SU-DHL-6 (cell line): ENCODE results near the gene TMCO5A.
"Not testable (repeated sequence)": the region's sequence is repeated elsewhere in the genome, so short reads cannot be mapped to it uniquely, and the experiment has no call there.

ENCODE experiments used
- H2AFZ ChIP-seq: fragments of 200-600 bp; sonication (generic); 2 replicates; pipeline ENCODE4 v1.6.1; 2014; ENCODE audit warnings: low read depth, mild to moderate bottlenecking, moderate library complexity, mixed read lengths, antibody characterized with exemption, low read length; ENCODE audit not compliant: severe bottlenecking
- H3F3A ChIP-seq: fragments of 200-600 bp; shearing (Covaris generic); 2 replicates; pipeline ENCODE4 v1.6.0; 2016; ENCODE audit warnings: antibody characterized with exemption, mild to moderate bottlenecking; ENCODE audit not compliant: insufficient read depth
- H3K27ac ChIP-seq: fragments of 200-600 bp; sonication (generic); 2 replicates; pipeline ENCODE4 v1.5.1; 2016; ENCODE audit warnings: low read depth, mild to moderate bottlenecking, low read length, moderate library complexity, mixed read lengths
- H3K27me3 ChIP-seq: fragments of 200-600 bp; sonication (generic), shearing (Covaris generic); 2 replicates; pipeline ENCODE4 v1.6.0; 2014; ENCODE audit warnings: mild to moderate bottlenecking, low read length
- H3K36me3 ChIP-seq: fragments of 200-600 bp; sonication (generic); 2 replicates; pipeline ENCODE4 v1.6.1; 2014; ENCODE audit warnings: mild to moderate bottlenecking, low read length, mixed read lengths
- H3K4me2 ChIP-seq: fragments of 300-600, 200-600 bp; shearing (Covaris generic), sonication (generic); 2 replicates; pipeline ENCODE4 v1.6.0; 2014; ENCODE audit warnings: low read length, low read depth, mild to moderate bottlenecking; ENCODE audit not compliant: poor library complexity, severe bottlenecking
- H3K4me3 ChIP-seq: fragments of 200-600 bp; sonication (generic); 2 replicates; pipeline ENCODE4 v1.5.1; 2014; ENCODE audit warnings: antibody characterized with exemption, low read length, mild to moderate bottlenecking, mixed read lengths; ENCODE audit not compliant: insufficient read depth, poor library complexity, severe bottlenecking
- H3K79me2 ChIP-seq: fragments of 200-600 bp; sonication (generic); 2 replicates; pipeline ENCODE4 v1.6.1; 2014; ENCODE audit warnings: mild to moderate bottlenecking, low read length, moderate library complexity; ENCODE audit not compliant: insufficient read depth
- H3K9ac ChIP-seq: fragments of 200-600 bp; sonication (generic); 2 replicates; pipeline ENCODE4 v1.7.0; 2014; ENCODE audit warnings: mild to moderate bottlenecking, low read length
- H3K9me2 ChIP-seq: fragments of 200-600 bp; sonication (generic); replicated peaks from 2 replicates; pipeline ENCODE4 v1.6.1; 2014; ENCODE audit warnings: low read length; ENCODE audit not compliant: insufficient read depth
- H3K9me3 ChIP-seq: fragments of 200-600 bp; sonication (generic); 2 replicates; pipeline ENCODE4 v1.6.1; 2014; ENCODE audit warnings: low read length, mixed read lengths; ENCODE audit not compliant: insufficient read depth
- H4K20me1 ChIP-seq: fragments of 200-600 bp; sonication (generic); 2 replicates; pipeline ENCODE4 v1.6.1; 2014; ENCODE audit warnings: low read depth, mild to moderate bottlenecking, antibody characterized with exemption, low read length, moderate library complexity, mixed read lengths
- EZH2phosphoT487 ChIP-seq: fragments of 200-600 bp; sonication (generic), shearing (Covaris generic); conservative IDR thresholded peaks from 2 replicates; pipeline ENCODE4 v1.6.1; 2018; ENCODE audit warnings: mild to moderate bottlenecking, antibody characterized with exemption, low read length, moderate library complexity, mixed read lengths
- TF ChIP-seq, protein P1 (sequence below): fragments of 200-600 bp; sonication (generic); IDR thresholded peaks from one replicate; pipeline ENCODE4 v1.5.1; 2017; ENCODE audit warnings: antibody characterized with exemption, mild to moderate bottlenecking, low read length, moderate library complexity; ENCODE audit not compliant: insufficient read depth, poor library complexity, severe bottlenecking

The TMCO5A gene

DNA sequence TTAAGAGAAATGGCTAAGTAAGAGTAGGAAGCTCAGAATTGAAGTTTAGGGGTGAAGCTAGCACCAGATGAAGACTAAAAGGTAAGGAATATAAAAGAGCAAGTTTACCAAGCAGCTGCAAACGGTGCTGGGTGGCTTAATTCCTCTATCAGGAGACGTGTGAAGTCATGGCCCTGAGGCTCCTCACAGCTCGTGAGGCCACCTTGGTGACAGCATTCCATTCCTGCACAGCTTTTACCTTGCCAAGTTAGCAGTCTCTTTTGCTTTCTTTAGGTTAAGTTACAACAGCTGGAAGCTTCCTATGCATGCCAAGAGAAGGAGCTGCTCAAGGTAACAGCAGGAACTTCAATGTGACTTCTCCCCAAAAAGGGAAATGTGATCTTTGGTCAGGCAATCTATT lies 6.4 kb downstream of the TMCO5A start:
- no peak overlapping the region for H2AFZ ChIP-seq
- TF ChIP-seq, protein P1, sequence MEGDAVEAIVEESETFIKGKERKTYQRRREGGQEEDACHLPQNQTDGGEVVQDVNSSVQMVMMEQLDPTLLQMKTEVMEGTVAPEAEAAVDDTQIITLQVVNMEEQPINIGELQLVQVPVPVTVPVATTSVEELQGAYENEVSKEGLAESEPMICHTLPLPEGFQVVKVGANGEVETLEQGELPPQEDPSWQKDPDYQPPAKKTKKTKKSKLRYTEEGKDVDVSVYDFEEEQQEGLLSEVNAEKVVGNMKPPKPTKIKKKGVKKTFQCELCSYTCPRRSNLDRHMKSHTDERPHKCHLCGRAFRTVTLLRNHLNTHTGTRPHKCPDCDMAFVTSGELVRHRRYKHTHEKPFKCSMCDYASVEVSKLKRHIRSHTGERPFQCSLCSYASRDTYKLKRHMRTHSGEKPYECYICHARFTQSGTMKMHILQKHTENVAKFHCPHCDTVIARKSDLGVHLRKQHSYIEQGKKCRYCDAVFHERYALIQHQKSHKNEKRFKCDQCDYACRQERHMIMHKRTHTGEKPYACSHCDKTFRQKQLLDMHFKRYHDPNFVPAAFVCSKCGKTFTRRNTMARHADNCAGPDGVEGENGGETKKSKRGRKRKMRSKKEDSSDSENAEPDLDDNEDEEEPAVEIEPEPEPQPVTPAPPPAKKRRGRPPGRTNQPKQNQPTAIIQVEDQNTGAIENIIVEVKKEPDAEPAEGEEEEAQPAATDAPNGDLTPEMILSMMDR: no peak
- TF ChIP-seq EZH2phosphoT487: no peak
- H4K20me1 ChIP-seq: no peaks in the 10 kb centered on the region
- no peak overlapping the region for H3K4me3 ChIP-seq
- no peaks in the 10 kb centered on the region for H3K36me3 ChIP-seq
- 0 out of 2 replicates have a peak, but pooled peaks cover 3% of the 10 kb centered on the region for H3K27me3 ChIP-seq
- H3K9me2 ChIP-seq: 0 out of 2 replicates have a peak, but pooled peaks cover 4% of the 10 kb centered on the region
- H3F3A ChIP-seq: no peaks in the 10 kb centered on the region
- no peak overlapping the region for H3K27ac ChIP-seq
- H3K79me2 ChIP-seq: no peaks in the 10 kb centered on the region
- no peaks in the 10 kb centered on the region; the same call in 1 of the 2 replicates for H3K9me3 ChIP-seq
- H3K4me2 ChIP-seq: no peak overlapping the region
- H3K9ac ChIP-seq: no peak overlapping the region

GRCh38 chr15:37941779-37942178 lies 7.3 kb downstream of the TMCO5A start:
- Histone ChIP-seq H3K36me3 (no peaks in the 10 kb centered on the region), H3K4me2 (no peak overlapping the region), H2AFZ (no peak overlapping the region), H3F3A (no peaks in the 10 kb centered on the region), H4K20me1 (no peaks in the 10 kb centered on the region), H3K9me2 (0 out of 2 replicates have a peak, but pooled peaks cover 4% of the 10 kb centered on the region), H3K27me3 (no peaks in the 10 kb centered on the region), H3K27ac (no peak overlapping the region), H3K9me3 (no peaks in the 10 kb centered on the region; the same call in 1 of the 2 replicates), H3K9ac (no peak overlapping the region), H3K79me2 (no peaks in the 10 kb centered on the region), H3K4me3 (no peak overlapping the region)
- TF ChIP-seq, protein P1: no peak
- no peak for TF ChIP-seq EZH2phosphoT487

DNA sequence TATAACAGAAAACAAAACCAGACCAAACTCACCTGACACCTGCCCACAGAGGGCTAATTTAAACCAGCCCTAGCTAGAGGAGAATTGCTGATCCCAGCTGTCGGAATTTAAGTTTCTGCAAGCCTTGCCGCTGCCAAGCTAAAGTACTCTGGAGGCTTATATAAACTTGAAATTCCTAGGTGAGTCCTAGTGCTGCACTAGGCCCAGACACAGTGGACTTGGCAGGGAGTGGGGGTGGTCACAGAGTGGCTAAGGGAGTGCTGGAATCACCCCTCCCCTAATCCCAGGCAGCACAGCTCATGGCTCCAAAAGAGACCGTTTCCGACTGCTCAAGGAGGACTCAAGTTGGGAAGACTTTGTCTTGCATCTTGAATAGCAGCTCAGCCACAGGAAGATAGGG lies 17.6 kb downstream of the TMCO5A start:
- no peak overlapping the region for H3K4me3 ChIP-seq
- H3K27me3 ChIP-seq: no peaks in the 10 kb centered on the region
- H3K9ac ChIP-seq: no peak overlapping the region
- H3K36me3 ChIP-seq: no peaks in the 10 kb centered on the region
- H3F3A ChIP-seq: no peaks in the 10 kb centered on the region
- no peaks in the 10 kb centered on the region for H3K9me2 ChIP-seq
- TF ChIP-seq EZH2phosphoT487: no peak
- TF ChIP-seq, protein P1: no peak
- H3K4me2 ChIP-seq: no peak overlapping the region
- H4K20me1 ChIP-seq: no peaks in the 10 kb centered on the region
- no peaks in the 10 kb centered on the region for H3K79me2 ChIP-seq
- no peak overlapping the region for H3K27ac ChIP-seq
- no peaks in the 10 kb centered on the region for H3K9me3 ChIP-seq
- no peak overlapping the region for H2AFZ ChIP-seq

DNA sequence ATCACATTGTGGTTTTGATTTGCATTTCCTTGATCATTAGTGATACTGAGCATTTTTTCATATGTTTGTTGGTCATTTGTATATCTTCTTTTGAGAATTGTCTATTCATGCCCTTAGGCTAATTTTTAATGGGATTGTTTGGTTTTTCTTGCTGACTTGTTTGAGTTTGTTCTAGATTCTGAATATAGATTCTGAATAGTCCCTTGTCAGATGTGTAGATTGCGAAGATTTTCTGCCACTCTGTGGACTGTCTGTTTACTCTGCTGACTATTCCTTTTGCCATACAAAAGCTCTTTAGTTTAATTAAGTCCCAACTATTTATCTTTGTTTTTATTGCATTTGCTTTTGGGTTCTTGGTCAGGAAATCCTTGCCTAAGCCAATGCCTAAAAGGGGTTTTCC lies 26.3 kb downstream of the TMCO5A start:
- H3K9me2 ChIP-seq, H3K27ac ChIP-seq, H3K9ac ChIP-seq, H3F3A ChIP-seq, H3K36me3 ChIP-seq, H3K27me3 ChIP-seq, H3K4me3 ChIP-seq, H4K20me1 ChIP-seq, H3K4me2 ChIP-seq, H2AFZ ChIP-seq, H3K79me2 ChIP-seq, H3K9me3 ChIP-seq: not testable (repeated sequence)
